Fibroblast of skin of right quadriceps (primary cell): Measurements from ENCODE around the gene NLGN4X.
"Not testable (repeated sequence)": the region's sequence is repeated elsewhere in the genome, so short reads cannot be mapped to it uniquely, and the experiment has no call there.

Experiments used
- DNase-seq: peaks from one replicate; pipeline ENCODE4 v3.0.0-alpha.2; 2013

Gene NLGN4X

DNA sequence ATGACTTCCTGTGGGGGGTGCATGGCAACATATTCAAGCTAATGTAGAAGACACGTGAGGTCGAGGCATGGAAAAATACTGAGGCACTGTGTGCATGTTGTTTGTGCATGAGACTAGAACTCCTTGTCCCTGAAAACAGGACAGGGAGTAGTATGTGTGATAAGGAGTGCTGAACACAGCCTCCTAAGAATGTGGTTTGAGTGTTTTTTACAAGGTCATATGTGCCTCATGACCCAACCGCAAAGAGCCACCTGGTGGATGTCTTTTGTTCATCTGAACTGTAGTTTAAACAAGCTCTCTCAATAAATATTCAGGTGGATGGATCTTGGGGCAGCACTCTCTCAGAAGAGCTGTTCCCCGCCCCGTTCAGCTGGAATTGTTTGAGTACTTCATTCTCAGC is 226.6 kb downstream of the NLGN4X start:
- DNase-seq = no peak

DNA sequence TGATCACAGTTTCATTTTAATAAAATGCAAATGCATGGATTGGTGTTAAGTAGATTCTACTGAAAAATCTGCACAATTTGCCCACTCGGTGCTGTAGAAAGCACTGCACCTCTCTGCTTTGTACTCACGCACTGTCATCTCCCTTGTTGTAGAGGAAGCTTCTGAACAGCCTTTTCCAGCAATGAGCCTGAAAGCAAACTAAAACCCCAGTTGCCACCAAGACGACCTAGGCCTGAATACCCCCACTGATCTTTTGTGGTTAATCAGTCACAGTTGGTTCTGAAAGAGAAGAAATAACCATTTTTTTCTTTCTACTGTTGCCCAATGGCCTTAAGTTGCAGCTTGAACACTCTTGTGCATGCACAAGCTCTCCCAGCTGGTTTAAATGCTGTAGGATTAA is 229.8 kb downstream of the NLGN4X start:
- no peak for DNase-seq

GRCh38 chrX:5998456-5998855 is 230.2 kb downstream of the NLGN4X start:
- DNase-seq = no peak

DNA sequence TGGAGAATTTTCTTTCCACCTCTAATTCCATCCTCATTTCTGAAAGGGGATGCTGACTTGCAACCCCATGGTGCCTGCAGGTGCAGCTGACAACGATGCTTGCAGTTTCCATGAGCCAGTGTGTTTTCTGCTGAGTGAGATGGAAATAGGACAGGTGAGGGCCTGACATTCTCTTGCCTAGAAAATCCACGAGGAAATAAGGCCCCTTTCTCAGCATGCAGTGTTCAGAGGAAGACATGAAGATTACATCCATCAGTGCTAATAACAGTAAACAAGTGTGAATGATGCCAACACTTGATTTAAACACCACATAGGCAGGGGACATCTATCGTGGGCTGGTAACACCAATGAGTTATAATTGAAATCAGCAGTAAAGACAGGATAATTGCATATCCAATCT is 237.3 kb downstream of the NLGN4X start:
- DNase-seq = no peak

DNA sequence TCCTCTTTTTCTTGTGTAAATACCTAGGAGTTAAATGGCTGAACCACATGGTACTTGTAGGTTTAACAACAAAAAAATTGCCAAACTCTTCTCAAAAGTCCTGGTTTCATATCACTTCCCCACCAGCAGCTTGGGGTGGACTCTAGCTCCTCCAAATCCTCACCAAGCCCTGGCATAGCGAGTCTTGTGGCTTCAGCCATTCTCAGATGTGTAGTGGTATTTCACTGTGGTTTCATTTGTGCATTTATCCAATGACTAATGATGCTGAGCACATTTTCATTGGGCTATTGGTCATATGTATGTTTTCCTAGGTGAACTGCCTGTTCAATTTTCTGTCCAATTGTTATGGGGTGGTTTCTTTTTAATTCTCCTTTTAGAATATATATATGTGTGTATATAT is 249.3 kb downstream of the NLGN4X start:
- DNase-seq = no peak

- DNase-seq = no peak
These were observed 252.3 kb downstream of the NLGN4X start for GRCh38 chrX:5976332-5976731.

DNA sequence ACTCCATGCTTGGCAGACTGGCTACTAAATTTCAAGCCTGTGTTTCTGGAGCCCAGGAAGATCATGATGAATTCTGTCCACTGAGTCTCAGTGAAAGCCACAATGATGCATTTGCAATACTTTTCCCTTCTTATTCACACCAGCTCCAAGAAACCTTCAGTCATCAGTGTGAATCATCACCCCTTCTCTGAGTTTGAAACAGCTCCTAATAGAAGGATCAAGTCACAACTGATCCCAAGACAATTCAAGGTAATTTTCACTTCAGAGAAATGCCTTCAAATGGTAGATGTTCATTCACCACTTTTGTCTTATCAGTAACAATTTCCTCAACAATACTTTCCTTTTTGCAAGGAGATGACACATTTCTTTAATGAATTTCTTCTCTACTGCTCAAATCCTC is 257.4 kb downstream of the NLGN4X start:
- DNase-seq = peak; percentile 1

DNA sequence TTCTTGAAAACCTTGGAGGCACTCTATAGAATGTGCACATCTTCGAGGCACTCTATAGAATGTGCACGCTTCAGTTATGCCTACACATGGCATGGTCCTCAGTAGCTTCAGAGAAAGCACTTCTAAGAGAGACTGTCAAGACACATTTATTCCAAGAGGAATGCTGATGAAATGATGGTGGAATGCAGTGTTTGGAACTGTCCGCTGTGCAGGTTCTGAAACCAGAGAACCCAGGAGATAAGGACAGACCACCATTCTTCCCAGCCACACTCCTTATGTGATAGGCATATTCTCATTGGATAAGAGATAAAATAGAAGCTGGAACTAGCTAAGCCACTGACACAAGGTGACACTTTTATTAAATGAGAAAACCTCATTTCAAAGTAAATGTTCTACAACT is 263.3 kb downstream of the NLGN4X start:
- no peak for DNase-seq

- no peak for DNase-seq
These were observed 269.4 kb downstream of the NLGN4X start for GRCh38 chrX:5959286-5959685.

DNA sequence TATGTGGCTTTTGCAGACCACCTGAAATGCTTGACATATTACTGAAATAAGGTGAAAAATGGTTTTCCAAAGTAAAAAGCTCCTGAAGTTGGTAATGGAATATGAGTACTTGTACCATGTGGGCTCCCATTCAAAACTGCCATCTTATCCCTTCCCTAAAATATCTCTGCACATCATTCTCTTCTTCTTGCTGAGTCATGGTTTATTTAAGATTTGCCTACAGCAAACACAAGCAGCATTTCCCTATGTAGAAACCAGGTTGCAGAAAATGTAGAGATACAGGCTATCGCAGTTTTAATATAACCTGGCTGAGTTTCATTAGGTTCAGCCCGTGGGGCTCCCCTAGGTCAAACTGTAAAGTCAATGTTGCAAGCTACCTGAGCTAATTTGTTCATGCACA is 270.1 kb downstream of the NLGN4X start:
- no peak for DNase-seq

- peak; percentile 68 for DNase-seq
These were observed 271.2 kb downstream of the NLGN4X start for GRCh38 chrX:5957506-5957905.

GRCh38 chrX:5936438-5936837 is 292.2 kb downstream of the NLGN4X start:
- peak; percentile 61 for DNase-seq

DNA sequence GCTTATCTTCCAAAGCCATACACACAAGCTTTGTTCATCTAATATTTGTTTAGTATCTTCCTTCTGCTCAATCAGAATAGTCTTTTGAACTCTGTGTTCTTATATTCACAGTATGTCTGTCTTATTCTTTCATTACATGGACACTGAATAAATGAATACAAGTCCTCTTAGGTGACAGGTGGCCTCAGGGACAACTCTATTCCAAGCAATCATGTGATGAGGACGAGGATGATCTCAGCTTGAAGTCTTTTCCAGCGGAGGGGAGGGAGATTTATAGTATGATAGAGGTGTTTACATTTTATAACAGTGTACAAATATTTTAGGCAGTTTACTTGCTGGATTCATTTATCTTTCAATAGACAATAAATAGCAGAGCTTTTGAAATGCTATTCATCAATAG is 300.4 kb downstream of the NLGN4X start:
- DNase-seq = no peak

DNA sequence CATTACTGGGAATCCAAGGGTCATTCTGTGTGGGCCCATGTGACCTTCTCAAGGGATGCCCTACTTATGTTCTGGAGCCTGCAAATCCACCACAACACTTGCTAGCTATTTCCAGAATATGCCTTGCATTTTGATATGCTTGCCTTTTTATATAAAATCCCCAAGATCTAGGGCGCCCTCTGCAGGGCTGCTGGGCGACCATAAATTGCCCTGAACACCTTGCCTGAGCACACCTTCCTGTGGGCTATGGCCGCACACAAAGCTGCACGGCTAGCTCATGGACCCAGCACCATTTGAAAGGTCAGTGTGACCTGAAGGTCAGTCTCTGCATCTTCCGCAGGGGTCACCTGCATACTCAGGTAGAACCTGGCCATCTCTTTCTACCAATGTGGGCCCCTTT is 311.7 kb downstream of the NLGN4X start:
- DNase-seq = no peak

GRCh38 chrX:5915783-5916182 is 312.9 kb downstream of the NLGN4X start:
- DNase-seq = no peak

GRCh38 chrX:5907207-5907606 is 321.5 kb downstream of the NLGN4X start:
- DNase-seq = no peak

DNA sequence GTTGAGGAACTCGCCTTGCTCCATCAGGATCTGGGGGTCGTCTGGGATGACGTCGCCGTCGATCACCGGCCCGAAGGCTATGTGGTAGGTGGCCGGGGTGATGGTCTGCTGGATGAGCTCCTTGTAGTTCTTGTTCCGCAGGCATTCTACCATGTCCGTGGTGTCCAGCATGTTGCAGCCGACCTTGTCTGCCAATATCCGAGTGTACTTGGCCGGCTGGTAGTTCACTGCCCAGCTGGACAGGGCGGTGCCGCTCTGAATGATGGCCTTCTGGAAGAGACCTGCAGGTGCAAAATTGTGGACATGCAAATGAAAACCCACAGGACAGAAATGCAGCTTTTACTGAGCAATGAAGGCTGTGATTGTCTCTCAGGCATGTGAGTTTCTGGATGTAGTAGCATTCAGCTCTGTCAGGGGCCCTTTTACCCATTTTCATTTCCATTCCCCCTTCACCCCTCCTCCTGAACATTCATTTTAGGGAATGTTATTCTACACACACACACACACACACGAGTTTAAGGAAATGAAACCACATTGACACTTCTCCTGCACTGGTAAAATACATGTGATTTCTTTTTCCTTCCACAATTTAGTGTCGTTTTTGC is 325.0 kb downstream of the NLGN4X start:
- not testable (repeated sequence) for DNase-seq

DNA sequence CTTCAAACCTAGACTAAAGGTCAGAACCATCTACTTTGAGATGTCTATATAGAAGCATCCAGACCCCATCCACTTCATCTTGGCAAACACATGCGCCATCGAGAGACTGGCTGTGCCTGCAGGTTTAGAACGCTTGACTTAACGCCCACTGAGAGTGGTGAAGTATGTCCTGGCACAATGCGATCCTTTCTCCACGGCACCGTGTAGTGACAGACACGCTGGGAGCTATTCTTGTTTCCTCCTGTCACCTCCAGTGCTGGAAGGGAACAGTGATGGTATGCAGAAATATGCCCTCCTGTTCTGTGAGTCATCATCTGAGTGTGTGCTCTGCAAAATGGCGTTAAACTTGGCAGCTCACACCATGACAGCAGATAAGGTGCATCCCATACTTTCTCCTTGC is 330.2 kb downstream of the NLGN4X start:
- no peak for DNase-seq

DNA sequence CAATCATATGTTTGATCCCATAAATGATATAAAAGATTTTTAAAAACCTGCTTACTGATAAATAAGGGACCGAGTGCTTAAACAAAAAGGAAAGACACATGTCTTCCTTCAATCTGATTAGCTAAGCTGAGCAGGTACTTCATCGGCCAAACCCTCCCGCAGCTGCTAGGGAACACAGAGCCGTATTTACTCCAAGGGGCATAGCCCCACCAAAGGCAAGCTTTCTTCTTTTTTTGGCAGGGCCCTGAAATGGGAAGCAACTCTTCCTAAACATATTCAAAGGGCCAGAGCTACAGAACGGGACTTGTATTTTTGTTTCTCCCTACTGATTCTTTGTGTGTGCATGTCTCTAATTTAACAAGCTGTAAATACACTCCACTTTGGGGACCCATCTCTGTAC is 337.3 kb downstream of the NLGN4X start:
- no peak for DNase-seq

GRCh38 chrX:5876984-5877596 is 351.6 kb downstream of the NLGN4X start:
- peak; percentile 13 for DNase-seq

- peak; percentile 1 for DNase-seq
These were observed 358.4 kb downstream of the NLGN4X start for GRCh38 chrX:5870238-5870637.

- no peak for DNase-seq
These were observed 358.9 kb downstream of the NLGN4X start for GRCh38 chrX:5869786-5870185.

DNA sequence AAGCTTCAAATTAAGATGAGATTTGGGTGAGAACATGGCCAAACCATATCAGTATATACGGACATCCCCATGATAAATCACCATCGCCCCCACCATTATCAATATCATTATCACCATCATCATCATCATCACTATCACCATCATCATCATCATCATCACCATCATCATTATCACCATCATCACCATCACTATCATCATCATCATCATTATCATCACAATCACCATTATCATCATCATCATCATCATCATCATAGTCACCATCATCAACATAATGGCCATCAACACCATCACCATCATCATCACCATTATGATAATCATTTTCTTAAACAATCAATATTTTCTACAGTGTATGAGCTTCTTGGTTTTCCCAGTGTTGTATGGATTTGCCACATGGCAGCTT is 360.9 kb downstream of the NLGN4X start:
- DNase-seq = no peak

DNA sequence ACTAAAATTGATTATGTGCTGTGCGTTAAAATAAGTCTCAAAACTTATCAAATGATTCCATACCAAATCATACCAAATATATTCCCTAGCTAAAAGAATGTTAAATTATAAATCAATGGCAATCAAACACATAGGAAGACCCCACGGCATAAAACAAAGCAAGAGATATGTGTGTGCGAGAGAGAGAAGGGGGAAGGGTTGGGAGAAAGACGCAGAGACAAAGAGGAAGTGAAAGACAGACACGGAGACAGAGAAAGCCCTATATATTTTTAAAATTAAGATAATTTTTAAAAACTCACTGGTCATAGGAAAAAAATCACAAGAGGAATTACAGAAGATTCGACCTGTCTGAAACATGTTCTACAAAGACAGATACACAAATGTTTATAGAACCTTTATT is 371.4 kb downstream of the NLGN4X start:
- DNase-seq = no peak

GRCh38 chrX:5852941-5853340 is 375.7 kb downstream of the NLGN4X start:
- DNase-seq = no peak
